ENCODE results near the gene BBS2.
"Not testable (repeated sequence)": the region's sequence is repeated elsewhere in the genome, so short reads cannot be mapped to it uniquely, and the experiment has no call there.

BBS2 gene

GRCh38 chr16:56505181-56505580 is 14.6 kb downstream of the BBS2 start:
- peaks cover 6% of the 10 kb centered on the region for H3K36me3 ChIP-seq (ENCODE audit: control insufficient read depth, insufficient read depth, low read length)
- no peaks in the 10 kb centered on the region for H3K9me3 ChIP-seq (ENCODE audit: control insufficient read depth, low read length)
- no peak overlapping the region for H3K27ac ChIP-seq (ENCODE audit: insufficient read depth, low read depth, low read length, poor library complexity, severe bottlenecking)
- no peaks in the 10 kb centered on the region for H3K4me1 ChIP-seq (ENCODE audit: control insufficient read depth, insufficient read depth, low read length)
- H3K27me3 ChIP-seq (ENCODE audit: control insufficient read depth, insufficient read depth, low read length, poor library complexity, severe bottlenecking) = no peaks in the 10 kb centered on the region
- no peak overlapping the region for H3K4me3 ChIP-seq (ENCODE audit: insufficient read depth, low read depth, low read length)
- WGBS, 2 experiments = 93 to 99% methylated on average over 1 to 3 of the region's 3 CpGs

GRCh38 chr16:56493815-56494214 is 26.0 kb downstream of the BBS2 start:
- no peaks in the 10 kb centered on the region for H3K9me3 ChIP-seq (ENCODE audit: control insufficient read depth, low read length)

GRCh38 chr16:56493126-56493525 is 26.7 kb downstream of the BBS2 start:
- Histone ChIP-seq H3K4me3 (ENCODE audit: insufficient read depth, low read depth, low read length) (no peak overlapping the region), H3K27ac (ENCODE audit: insufficient read depth, low read depth, low read length, poor library complexity, severe bottlenecking) (no peak overlapping the region), H3K9me3 (ENCODE audit: control insufficient read depth, low read length) (no peaks in the 10 kb centered on the region), H3K27me3 (ENCODE audit: control insufficient read depth, insufficient read depth, low read length, poor library complexity, severe bottlenecking) (no peaks in the 10 kb centered on the region), H3K4me1 (ENCODE audit: control insufficient read depth, insufficient read depth, low read length) (no peaks in the 10 kb centered on the region), H3K36me3 (ENCODE audit: control insufficient read depth, insufficient read depth, low read length) (peaks cover 10% of the 10 kb centered on the region)
- WGBS, 2 experiments = 84 to 90% methylated on average over 2 of the region's 2 CpGs

More at GRCh38 chr16:56493815-56494214, 26.0 kb downstream of the BBS2 start:
- Histone ChIP-seq H3K4me3 (ENCODE audit: insufficient read depth, low read depth, low read length) (no peak overlapping the region), H3K4me1 (ENCODE audit: control insufficient read depth, insufficient read depth, low read length) (no peaks in the 10 kb centered on the region), H3K27ac (ENCODE audit: insufficient read depth, low read depth, low read length, poor library complexity, severe bottlenecking) (no peak overlapping the region), H3K27me3 (ENCODE audit: control insufficient read depth, insufficient read depth, low read length, poor library complexity, severe bottlenecking) (no peaks in the 10 kb centered on the region), H3K36me3 (ENCODE audit: control insufficient read depth, insufficient read depth, low read length) (peaks cover 10% of the 10 kb centered on the region)
- WGBS, 2 experiments = 93% methylated on average over 1 of the region's 1 CpG

GRCh38 chr16:56491657-56492261 is 28.1 kb downstream of the BBS2 start:
- H3K4me1 ChIP-seq (ENCODE audit: control insufficient read depth, insufficient read depth, low read length) = no peaks in the 10 kb centered on the region
- H3K9me3 ChIP-seq (ENCODE audit: control insufficient read depth, low read length) = no peaks in the 10 kb centered on the region
- 93 to 96% methylated on average over 4 of the region's 4 CpGs for WGBS, 2 experiments
- no peaks in the 10 kb centered on the region for H3K27me3 ChIP-seq (ENCODE audit: control insufficient read depth, insufficient read depth, low read length, poor library complexity, severe bottlenecking)
- H3K4me3 ChIP-seq (ENCODE audit: insufficient read depth, low read depth, low read length) = no peak overlapping the region
- H3K27ac ChIP-seq (ENCODE audit: insufficient read depth, low read depth, low read length, poor library complexity, severe bottlenecking) = no peak overlapping the region
- H3K36me3 ChIP-seq (ENCODE audit: control insufficient read depth, insufficient read depth, low read length) = no peaks in the 10 kb centered on the region

- H3K36me3 ChIP-seq (ENCODE audit: control insufficient read depth, insufficient read depth, low read length); H3K27me3 ChIP-seq (ENCODE audit: control insufficient read depth, insufficient read depth, low read length, poor library complexity, severe bottlenecking); H3K4me1 ChIP-seq (ENCODE audit: control insufficient read depth, insufficient read depth, low read length); H3K9me3 ChIP-seq (ENCODE audit: control insufficient read depth, low read length); H3K4me3 ChIP-seq (ENCODE audit: insufficient read depth, low read depth, low read length); H3K27ac ChIP-seq (ENCODE audit: insufficient read depth, low read depth, low read length, poor library complexity, severe bottlenecking): not testable (repeated sequence)
- WGBS, 2 experiments = 88 to 100% methylated on average over 1 of the region's 1 CpG
These were observed 31.0 kb downstream of the BBS2 start for GRCh38 chr16:56488868-56489267.

GRCh38 chr16:56488035-56488434 is 31.8 kb downstream of the BBS2 start:
- Histone ChIP-seq H3K9me3 (ENCODE audit: control insufficient read depth, low read length) (no peaks in the 10 kb centered on the region), H3K27ac (ENCODE audit: insufficient read depth, low read depth, low read length, poor library complexity, severe bottlenecking) (no peak overlapping the region), H3K4me3 (ENCODE audit: insufficient read depth, low read depth, low read length) (no peak overlapping the region), H3K27me3 (ENCODE audit: control insufficient read depth, insufficient read depth, low read length, poor library complexity, severe bottlenecking) (no peaks in the 10 kb centered on the region), H3K36me3 (ENCODE audit: control insufficient read depth, insufficient read depth, low read length) (peaks cover 3% of the 10 kb centered on the region), H3K4me1 (ENCODE audit: control insufficient read depth, insufficient read depth, low read length) (no peaks in the 10 kb centered on the region)
- WGBS, 2 experiments = 87 to 88% methylated on average over 5 of the region's 5 CpGs

- H3K9me3 ChIP-seq (ENCODE audit: control insufficient read depth, low read length) = no peaks in the 10 kb centered on the region
- H3K27me3 ChIP-seq (ENCODE audit: control insufficient read depth, insufficient read depth, low read length, poor library complexity, severe bottlenecking) = no peaks in the 10 kb centered on the region
- H3K4me1 ChIP-seq (ENCODE audit: control insufficient read depth, insufficient read depth, low read length) = no peaks in the 10 kb centered on the region
- H3K36me3 ChIP-seq (ENCODE audit: control insufficient read depth, insufficient read depth, low read length) = peaks cover 5% of the 10 kb centered on the region
- no peak overlapping the region for H3K4me3 ChIP-seq (ENCODE audit: insufficient read depth, low read depth, low read length)
- no peak overlapping the region for H3K27ac ChIP-seq (ENCODE audit: insufficient read depth, low read depth, low read length, poor library complexity, severe bottlenecking)
These were observed 36.4 kb downstream of the BBS2 start for GRCh38 chr16:56483394-56483793.

- no peak overlapping the region for H3K27ac ChIP-seq (ENCODE audit: insufficient read depth, low read depth, low read length, poor library complexity, severe bottlenecking)
- no peaks in the 10 kb centered on the region for H3K4me1 ChIP-seq (ENCODE audit: control insufficient read depth, insufficient read depth, low read length)
- WGBS, 2 experiments = 91 to 93% methylated on average over 5 of the region's 5 CpGs
- H3K9me3 ChIP-seq (ENCODE audit: control insufficient read depth, low read length) = no peaks in the 10 kb centered on the region
- no peaks in the 10 kb centered on the region for H3K27me3 ChIP-seq (ENCODE audit: control insufficient read depth, insufficient read depth, low read length, poor library complexity, severe bottlenecking)
- H3K36me3 ChIP-seq (ENCODE audit: control insufficient read depth, insufficient read depth, low read length) = peaks cover 5% of the 10 kb centered on the region
- no peak overlapping the region for H3K4me3 ChIP-seq (ENCODE audit: insufficient read depth, low read depth, low read length)
These were observed 37.1 kb downstream of the BBS2 start for GRCh38 chr16:56482683-56483236.

GRCh38 chr16:56481468-56482122 is 38.2 kb downstream of the BBS2 start:
- Histone ChIP-seq H3K4me1 (ENCODE audit: control insufficient read depth, insufficient read depth, low read length) (no peaks in the 10 kb centered on the region), H3K9me3 (ENCODE audit: control insufficient read depth, low read length) (no peaks in the 10 kb centered on the region), H3K36me3 (ENCODE audit: control insufficient read depth, insufficient read depth, low read length) (peaks cover 5% of the 10 kb centered on the region), H3K27me3 (ENCODE audit: control insufficient read depth, insufficient read depth, low read length, poor library complexity, severe bottlenecking) (no peaks in the 10 kb centered on the region), H3K4me3 (ENCODE audit: insufficient read depth, low read depth, low read length) (no peak overlapping the region), H3K27ac (ENCODE audit: insufficient read depth, low read depth, low read length, poor library complexity, severe bottlenecking) (no peak overlapping the region)
- WGBS, 2 experiments = 90 to 92% methylated on average over 2 of the region's 2 CpGs

- H3K4me3 ChIP-seq (ENCODE audit: insufficient read depth, low read depth, low read length) = no peak overlapping the region
- H3K27me3 ChIP-seq (ENCODE audit: control insufficient read depth, insufficient read depth, low read length, poor library complexity, severe bottlenecking) = no peaks in the 10 kb centered on the region
- WGBS, 2 experiments = 89 to 91% methylated on average over 6 to 7 of the region's 7 CpGs
- H3K27ac ChIP-seq (ENCODE audit: insufficient read depth, low read depth, low read length, poor library complexity, severe bottlenecking) = no peak overlapping the region
- peaks cover 9% of the 10 kb centered on the region for H3K36me3 ChIP-seq (ENCODE audit: control insufficient read depth, insufficient read depth, low read length)
- no peaks in the 10 kb centered on the region for H3K4me1 ChIP-seq (ENCODE audit: control insufficient read depth, insufficient read depth, low read length)
- no peaks in the 10 kb centered on the region for H3K9me3 ChIP-seq (ENCODE audit: control insufficient read depth, low read length)
These were observed 38.9 kb downstream of the BBS2 start for GRCh38 chr16:56480776-56481467.
